H1 (cell line): ENCODE measurements around the gene BUD23. TPM values are rescaled to one million over a fixed set of nuclear protein-coding genes. Genes with fewer than 3 reads are reported as not detected.

Experiments used
- EP300 ChIP-seq, 2 experiments: IDR thresholded peaks; 1 replicate in 1 of 2; 2 replicates in 1 of 2; pipeline ENCODE4 v1.6.1; 2011 to 2012; ENCODE audit warnings: low read depth in 2 of 2, low read length in 2 of 2, mild to moderate bottlenecking in 2 of 2, borderline replicate concordance in 1 of 2, inconsistent platforms in 1 of 2, moderate library complexity in 1 of 2
- polyA plus RNA-seq, 7 experiments: library from polyadenylated mRNA; depleted of rRNA in 3 of 7; stranded (reverse) in 5 of 7; unstranded in 2 of 7; fragments of >200 nt in 5 of 7; fragments of 200-250 nt in 2 of 7; gene quantifications; 1 replicate in 5 of 7; 2 replicates in 1 of 7; 4 replicates in 1 of 7; pipeline versions ENCODE4 v1.2.1 to v1.2.3, GENCODE V29; 2011 to 2013; ENCODE audit warnings: missing spikeins in 2 of 7, mixed read lengths in 2 of 7
- total RNA-seq: library from RNA; stranded (reverse); fragmentation: NEBNext Ultra II Directional; extraction: Animal tissue kit (Norgen Biotek cat#: 25700); gene quantifications from 2 replicates; pipeline ENCODE4 v1.2.1, GENCODE V29; 2021

BUD23 gene
- total and polyA plus RNA-seq, 2 of the 8 experiments (the other 6 are each of a cell fraction or from before 2014, with no cell fraction given) = 72.3 to 78.4 TPM

- no peak for TF ChIP-seq EP300 (IDR thresholded peaks at IDR 0.05; ENCODE audit: borderline replicate concordance in 1 of 2, low read depth in 2 of 2, low read length in 2 of 2)
- TF ChIP-seq, all 59 proteins: peak for 3
Measured at GRCh38 chr7:73738220-73738611, 54.8 kb downstream of the BUD23 start (continued).
